Hematopoietic multipotent progenitor cell treated with erythropoietin and hydrocortisone succinate and interleukin-3 and kit ligand, for 8 days (in vitro differentiated cells): Measurements from ENCODE around the gene DPCD.

ENCODE experiments used
- DNase-seq: peaks from one replicate; pipeline ENCODE4 v3.0.0-alpha.2; 2015

DPCD gene

DNA sequence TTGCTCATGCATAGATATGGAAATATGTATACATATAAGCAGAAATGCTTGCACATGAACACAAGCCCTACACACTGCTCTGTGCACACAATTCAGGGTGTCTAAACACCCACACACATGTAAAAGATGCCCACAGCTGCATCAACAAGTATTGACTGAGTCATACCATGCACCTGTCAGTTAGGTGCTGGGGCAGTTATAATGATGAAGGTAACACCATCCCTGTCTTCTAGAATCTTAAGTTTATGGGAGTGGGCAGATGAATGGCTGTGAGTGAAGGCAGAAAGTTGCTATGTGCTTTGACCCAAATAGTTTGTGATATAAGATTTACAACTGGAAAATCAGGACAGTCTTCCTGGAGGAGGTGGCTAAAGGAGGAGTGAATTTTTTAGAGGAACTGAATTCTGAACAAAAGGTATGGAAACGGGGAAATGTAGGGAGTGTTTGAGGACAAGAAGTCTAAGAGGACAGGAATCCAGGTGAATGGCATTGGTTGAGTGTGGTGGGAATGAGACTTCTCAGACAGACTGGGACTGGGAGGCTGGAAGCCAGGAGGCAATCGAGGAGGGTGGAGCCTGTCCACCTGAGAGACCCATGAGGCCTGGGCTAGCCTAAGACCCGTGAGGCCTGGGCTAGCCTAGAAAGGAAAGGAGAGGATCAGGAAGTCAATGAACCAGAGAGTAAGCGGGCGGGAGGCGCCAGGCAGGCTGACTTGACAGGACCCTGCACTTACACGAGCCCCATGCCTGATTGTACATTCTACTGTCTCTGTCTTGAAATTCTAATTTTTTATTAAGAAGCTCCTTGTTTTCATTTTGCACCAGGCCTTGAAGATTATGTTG lies 20.7 kb upstream of the DPCD start:
- DNase-seq, result no peak

DNA sequence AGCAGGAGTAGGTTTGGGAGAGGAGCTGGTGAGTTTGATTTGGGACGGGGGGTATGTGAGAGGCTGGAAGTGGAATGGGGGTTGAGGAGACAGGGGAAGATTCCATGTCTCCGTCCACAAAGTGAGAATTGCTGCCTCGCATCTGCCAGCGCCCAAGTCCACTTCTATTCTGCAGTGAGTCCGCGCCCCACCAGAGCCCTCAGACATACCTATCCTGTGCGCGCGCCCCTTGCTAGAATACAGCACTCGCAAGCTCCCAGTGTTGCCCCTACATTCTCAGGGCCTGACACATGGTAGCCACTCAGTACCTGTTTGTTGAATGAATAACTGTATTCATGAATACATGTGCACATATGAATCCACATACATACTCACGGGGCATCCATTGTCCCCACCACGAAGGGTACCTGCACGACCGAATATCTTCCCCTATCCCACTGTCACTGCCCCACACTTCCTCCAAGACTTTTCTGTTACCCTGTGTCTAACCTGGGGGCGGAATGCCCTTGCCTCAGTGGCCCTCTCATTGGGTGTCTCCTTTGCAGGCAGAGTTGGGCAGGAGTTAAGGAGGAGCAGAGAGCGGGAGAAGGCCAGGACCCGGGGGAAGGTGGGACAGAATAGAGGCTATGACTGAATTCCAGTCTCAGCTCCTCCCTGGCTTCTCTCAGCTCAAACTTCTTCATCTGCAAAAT lies 19.9 kb upstream of the DPCD start:
- no peak for DNase-seq

DNA sequence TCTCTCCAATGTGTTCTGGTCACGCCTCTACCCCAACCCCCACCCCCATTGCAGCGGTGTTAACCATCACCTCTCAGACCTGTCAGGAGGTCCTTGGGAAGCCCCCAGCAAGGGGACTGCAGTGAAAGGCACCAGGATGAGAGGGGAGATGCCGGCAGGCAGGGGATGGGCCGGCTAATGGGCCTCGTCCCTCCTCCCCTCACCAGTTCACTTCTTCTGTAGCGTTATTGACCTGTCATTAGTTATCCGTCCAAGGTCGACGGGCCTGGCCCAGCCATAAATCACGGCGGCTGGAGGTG lies 18.8 kb upstream of the DPCD start:
- no peak for DNase-seq

DNA sequence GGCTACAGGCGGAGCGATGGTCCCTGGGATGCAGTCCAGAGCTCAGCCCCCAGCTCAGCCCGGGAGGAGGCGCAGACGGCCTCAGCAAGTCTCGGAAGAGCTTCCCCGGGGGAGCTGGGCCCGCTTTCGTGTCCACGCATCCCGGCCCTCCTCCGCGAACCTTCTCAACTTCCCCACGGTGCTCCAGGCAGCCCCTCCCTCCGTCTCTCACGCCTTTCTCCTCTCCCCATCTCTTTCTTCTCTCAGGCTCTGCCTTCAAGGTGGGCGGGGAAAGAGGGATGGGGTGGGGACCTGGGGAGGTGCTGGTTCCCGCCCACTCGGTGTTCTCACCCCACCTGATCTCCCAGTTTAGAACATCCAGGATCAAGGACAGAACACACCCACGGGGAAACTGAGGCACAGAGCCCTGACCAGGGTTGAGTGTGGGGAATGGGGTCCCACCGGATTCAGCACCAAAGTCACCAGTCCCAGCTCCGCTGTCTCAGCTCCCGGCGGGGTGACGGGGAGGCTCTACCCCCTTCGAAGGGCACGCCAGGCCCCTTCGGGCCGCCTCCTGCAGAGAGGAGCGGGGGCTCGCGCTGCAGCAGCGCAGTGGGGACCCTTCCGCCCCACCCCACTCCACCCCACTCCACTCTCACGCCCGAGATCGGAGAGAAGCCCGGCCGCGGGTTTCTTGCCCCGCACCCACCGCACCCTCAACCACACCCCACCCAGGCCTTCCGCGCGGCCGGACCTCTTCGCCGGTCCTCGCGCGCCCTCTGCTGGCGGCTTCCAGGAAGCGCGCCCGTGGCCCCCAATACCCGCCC lies 18.3 kb upstream of the DPCD start:
- peak; percentile 77 for DNase-seq

DNA sequence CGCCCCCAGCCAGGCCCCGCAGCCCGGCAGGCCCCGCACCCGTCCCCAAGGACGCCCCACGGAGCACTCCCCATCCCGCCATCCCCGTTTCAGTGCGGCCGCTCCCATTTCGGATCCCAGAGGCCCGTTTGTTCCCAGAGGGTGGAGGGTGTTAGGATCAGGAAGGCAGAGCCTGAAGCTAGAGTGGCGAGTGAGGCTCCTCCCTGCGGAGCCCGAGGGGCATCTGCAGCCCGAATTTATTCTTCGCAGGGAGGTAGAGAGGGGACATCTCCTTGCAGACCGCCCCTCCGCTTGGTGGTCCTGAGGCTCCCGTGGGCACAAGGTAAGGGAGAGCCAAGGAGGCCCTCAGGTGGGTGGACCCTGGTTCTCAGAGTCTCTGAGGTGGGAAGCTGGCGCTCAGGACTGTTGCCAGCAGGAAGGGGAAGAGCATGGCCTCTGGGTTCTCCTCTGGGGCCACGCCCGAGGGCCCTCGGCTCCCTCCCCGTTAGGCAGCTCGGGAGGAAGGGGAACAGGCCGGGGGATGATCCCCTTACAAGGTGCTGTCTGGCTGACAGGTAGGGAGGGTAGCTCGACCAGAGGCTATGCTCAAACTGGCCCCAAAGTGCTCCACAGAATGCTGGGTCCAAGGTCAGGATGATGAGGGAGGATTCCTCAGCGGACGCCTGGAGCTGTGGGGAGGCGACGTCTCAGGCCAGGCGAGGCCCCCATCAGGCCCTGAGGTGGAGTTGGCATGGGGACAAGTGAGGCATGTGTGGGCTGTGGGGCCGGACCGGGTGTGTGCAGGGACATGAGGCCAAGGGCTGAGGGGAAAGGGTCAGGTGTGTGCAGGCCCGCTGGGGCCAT lies 17.5 kb upstream of the DPCD start:
- DNase-seq, result peak; percentile 56

DNA sequence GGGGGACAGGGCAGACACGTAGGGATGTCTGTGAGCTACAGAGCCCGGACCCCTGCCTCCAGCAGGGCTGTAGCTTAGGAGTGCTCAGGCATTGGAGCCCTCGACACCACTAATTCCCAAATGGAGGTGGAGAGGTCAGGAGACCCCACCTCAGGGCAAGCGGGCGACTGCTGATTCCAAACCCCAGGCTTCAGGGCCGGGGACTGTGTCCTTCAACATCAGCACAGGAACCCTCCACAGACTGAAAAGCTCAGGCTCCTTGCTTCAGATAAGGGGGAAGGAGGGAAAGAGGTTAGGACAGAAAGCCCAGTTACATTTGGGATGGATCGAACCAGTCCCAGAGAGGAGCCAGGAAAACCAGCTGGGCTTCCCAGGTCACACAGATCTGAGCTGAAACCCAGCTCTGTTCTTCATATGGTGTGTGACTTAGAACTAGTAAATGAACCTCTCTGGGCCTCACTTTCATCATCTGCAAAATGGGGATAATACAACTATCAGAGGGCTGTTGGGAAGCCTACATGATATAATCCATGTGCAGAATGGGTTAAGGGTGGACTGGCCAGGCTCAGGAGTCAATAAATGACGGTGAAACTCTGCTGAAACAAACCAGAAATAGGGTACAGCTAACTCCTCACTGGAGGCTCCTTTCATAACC lies 16.7 kb upstream of the DPCD start:
- no peak for DNase-seq

DNA sequence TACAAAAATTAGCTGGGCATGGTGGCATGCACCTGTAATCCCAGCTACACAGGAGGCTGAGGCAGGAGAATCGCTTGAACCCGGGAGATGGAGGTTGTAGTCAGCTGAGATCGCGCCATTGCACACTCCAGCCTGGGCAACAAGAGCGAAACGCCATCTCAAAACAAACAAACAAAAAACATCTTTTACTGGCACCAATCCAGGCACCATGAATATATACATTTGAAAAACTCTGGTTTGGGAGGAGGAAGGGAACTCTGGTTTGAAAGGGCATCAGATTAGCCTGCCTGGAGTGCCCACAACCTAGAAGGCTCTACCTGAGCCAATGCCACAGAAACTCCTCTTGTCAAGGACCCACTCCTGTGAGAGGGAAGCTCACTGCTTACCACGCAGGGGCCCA lies 16.0 kb upstream of the DPCD start:
- peak; percentile 21 for DNase-seq

DNA sequence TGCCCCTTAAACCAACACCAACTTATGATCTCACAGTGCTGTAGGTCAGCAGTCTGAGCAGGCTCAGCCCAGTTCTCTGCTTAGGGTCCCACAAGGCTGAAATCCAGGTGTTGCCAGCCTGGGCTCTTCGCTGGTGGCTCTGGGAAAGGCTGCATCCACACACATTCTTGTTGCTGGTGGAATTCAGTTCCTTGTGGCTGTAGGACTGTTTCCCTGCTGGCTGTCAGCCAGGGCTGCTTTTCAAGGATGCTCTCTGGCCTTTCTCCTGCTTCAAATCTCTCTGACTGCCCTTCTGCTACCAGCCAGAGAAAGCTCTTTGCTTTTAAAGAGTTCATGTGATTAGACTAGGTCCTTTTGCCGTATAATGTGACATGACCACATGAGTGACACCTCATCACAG lies 15.3 kb upstream of the DPCD start:
- no peak for DNase-seq

DNA sequence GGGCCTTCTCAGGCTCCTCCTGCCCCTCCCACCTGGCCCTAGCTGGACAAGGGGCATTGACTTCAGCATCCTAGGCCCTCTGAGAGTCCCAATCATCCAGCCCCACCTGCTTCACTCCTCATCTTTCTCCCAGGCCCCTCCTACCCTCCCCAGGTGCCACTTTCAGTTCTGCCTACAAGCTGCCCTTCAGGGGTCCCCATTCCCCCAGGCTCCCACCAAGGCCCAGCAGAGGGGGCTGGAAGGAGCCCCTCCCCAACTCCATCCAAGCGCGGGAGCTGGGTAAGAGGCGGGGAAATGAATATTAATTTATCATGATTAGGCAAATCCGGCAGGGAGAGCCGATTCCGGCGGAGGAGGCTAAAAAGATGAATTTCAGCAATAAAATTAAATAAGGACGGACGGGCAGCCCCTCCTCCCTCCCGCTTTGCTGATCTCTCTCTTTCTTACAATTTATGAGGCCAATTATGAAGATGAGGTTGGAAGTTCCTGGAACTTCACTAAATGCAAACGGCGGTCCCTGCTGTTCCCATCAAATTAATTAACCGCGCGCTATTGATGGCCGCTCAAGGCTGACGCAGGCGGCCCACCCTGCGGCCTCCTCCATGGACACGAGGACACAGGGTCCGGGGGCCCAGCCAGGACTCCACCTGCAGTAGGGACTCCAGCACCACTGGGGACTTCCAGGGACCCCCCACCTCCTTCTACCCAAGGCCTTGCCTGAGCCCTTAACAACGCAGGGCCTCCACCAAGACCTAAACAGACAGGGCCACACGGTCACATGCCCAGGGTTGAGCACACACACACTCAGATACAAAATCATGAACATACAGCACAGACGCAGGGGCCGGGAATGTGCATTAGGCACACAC lies 14.0 kb upstream of the DPCD start:
- DNase-seq, result no peak

DNA sequence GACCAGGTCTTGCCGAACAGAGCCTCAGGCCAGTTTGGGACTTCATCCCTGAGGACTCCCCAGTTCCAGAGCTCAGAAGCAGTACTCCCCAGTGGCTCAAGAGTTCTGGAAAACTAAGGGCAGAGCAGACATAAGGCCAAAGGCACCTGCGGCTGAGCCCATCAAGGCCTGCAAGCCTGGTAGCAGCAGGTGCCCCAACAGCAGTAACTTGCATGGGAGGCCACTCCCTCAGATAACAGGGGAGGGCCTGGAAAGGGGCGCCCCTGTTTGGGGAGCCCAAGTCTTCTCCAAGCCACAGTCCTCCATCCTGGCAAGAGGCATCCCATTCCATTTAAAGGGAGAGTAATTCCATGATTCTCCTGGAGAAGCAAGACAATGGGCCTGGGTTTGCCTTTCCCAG lies 13.0 kb upstream of the DPCD start:
- peak; percentile 23 for DNase-seq

DNA sequence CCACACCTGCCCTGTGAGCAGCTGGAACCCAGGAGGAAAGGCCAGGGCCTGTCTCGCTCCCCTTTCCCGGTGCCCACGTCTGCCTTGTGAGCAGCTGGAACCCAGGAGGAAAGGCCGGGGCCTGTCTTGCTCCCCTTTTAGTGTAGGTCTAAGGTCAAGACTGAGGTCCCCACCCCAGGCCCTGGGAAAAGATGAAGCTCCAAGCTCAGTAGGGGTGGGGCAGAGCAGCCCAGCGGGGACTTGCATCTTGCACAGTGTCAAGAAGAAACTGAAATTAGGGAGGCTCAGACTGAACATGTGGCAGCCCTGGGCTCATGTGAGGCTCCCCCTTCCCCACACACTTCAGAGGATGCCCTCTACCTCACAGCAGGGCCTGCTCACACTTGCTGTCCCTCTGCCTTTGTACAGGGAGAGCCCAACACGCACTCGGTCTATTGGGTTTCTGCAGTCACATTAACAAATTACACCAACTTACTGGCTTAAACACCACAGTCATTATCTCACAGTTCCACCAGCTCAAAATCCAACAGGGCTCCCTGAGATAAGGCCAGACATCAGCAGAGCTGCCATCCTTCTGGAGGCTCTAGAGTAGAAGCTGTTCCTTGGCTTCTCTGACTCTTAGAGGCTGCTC lies 12.4 kb upstream of the DPCD start:
- DNase-seq, result peak; percentile 98

DNA sequence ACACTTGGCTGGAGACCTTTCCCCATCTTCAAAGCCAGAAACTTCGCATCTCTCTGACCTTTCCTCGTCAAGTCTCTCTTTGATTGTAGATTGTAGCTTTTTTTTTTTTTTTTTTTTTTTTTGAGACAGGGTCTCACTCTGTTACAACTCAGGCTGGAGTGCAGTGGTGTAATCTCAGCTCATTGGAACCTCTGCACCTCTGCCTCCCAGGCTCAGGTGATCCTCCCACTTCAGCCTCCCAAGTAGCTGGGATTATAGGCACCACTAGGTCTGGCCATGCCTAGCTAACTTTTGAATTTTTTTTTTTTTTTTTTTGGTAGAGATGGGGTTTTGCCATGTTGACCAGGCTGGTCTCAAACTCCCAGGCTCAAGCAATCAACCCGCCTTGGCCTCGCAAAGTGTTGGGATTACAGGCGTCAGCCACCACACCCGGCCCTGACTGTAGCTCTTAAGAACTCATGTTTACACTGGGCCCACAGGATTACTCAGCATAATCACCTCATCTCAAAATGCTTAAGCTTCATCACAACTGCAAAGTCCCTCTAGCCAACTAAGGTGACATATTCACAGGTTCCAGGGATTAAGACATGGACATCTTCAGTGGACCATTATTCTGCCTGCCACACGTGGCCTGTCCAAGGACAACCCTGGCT lies 11.8 kb upstream of the DPCD start:
- DNase-seq, result peak; percentile 79

DNA sequence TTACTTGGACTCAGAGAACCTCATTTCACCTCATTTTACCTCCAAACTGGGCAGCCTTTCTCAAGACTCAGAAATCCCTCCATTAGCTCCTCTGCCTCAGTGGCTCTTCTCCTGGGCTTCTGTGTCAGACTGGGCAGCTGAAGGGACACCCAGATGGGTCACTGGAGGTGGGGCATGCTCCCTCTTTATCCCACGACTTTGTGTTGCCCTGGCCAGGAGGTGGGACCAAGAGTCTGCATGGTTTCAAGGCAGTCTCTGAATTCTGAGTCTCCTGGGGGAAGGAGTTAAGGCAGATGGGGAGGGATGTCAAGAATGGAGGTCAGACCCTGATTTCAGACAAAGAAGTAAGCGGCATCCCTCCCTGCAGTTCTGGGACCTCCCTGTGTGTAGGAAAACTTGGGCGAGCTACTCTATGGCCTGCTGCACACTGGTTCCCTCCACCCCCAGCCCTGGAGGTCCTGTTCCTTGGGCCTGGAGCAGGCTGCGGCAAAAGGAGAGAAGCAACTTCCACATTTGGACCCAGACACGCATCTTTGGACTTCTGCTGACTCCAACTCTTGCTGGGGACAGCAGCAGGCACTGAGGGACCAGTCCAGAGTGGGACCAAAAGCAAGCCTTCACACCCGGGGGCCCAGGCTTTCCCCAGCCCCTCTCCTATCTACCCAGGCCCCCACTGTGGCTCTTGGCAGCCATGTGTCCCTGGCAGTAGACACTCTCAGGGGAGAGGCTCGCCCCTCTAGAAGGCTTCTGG lies 10.8 kb upstream of the DPCD start:
- no peak for DNase-seq

DNA sequence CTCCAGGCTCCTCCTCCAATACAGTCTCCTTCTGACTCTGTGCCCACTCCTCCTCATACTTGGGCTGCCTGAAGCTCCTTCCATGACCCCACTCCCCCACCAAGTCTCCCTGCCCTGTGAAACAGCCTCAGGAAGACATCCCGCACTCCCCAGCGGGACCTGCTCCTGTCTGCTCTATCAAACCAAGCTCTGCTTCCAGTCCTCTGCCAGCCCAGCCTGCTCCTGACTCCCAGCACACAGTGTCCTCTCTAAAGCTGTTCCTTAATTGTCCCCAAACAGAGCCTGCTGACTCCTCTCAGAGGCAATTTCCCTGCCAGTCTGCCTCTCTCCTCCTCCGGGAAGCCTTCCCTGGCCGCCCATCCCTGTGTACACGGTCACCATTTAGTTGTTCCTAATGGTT lies 9.9 kb upstream of the DPCD start:
- DNase-seq, result no peak

DNA sequence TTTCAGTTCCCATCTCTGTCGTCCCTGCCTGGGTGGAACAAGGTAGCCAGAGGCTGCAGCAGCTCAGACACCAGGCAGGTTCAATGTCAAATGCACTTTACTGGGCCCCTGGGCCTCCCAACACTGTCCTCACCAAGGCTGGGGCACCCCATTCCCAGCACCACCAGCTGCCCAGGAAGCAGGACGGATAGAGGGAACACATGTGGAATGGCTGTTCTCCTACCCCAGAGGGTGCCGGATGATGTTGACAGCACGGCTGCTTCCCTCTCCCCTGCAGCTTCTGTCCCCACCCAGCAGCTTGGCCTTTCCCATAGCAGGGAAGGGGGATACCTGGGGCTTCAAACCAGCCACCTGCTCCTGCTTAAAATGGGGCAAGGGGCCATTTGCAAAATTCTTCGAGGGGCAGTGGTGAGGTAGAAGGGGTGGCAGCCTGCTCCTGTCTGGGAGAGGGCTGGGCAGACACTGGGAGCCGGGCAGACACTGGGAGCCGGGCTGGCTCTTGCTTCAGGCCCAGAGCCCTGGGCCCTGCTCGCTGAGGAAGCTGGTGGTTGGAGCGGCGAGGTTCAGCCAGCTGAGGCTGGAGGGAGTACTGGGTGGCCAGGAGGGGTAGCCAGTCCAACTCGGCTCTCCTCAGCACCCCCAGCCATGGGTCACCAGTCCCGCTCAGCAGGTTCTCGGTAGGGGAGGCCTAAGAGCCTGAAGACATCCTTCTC lies 9.2 kb upstream of the DPCD start:
- no peak for DNase-seq

DNA sequence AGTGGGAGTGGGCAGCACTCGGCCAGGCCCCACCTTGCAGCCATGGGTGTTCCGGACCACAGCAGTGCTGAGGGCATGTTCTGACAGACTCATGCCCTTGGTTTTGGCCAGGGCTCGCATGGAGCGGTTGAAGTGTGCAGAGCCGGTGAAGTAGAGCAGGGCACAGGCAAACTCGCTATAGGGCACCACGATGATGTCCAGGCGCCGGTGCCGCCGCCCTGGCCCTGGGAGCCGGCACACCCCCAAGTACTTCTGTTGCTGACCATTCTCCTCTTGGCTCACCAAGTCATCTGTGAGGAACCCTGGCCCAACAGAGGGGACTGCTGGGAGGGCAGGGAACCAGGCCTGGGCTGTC lies 8.6 kb upstream of the DPCD start:
- no peak for DNase-seq

DNA sequence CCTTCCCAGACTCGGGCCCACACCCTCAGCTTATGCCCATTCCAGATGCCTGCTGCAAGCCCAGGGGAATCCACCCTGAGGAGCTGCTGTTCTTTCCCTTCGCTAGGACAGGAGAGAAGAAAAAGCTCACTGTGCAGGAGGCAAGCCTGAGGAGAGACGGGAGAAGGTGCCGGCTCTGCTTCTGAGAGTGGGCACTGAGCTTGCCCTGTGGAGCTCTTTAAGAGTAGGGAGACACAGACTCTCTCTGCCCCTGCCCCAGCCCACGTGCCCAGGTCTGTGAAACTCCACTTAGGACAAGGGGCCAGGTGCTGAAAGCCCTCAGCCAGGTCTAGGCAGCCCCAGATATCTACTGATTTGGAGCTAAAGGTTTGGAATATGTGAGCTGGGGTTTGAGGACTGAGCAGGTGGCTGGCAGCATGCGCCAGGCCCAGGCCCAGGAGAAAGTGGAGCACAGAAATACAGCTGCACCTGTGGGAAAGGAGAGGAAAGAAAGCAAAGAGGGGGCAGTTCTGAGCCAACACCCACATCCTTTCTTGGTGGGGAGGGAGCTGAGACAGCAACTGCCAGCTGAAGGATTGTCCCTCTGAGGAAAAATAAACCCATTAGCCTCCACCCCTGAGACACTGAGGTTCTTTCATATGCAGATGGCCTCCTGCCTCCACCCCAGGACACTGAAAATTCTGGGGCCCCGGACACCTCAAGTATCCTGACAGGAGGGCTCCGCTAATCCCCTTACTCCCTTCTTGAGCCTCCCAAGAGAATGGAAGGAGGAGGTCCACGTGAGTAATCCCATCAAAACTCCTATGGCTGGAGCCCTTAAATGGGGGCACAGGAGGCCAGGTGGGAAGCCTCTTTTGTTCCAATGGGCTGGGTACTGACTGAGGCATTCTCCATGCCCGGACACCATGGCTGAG lies 7.4 kb upstream of the DPCD start:
- DNase-seq, result no peak

DNA sequence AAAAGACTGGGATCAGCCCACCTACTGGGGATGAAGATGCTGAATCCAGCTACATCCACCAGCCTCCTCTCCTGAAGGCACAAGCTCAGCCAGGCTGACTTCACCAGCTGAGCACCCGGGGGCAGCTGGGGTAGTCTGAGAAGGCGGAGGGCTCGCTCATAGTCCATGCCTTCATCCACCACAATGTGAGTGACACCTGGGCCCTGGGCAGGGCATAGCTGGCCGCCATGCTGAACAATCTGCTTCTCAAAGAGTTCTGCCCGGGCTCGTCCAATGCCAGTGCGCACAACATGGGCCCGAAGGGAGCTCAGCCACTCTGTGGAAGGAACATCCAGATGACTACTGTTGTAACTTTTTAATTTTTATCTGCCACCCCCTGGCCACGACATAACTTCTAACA lies 2.3 kb upstream of the DPCD start:
- DNase-seq, result no peak
